ENCODE results near the gene MTHFSD. TPM values are rescaled to one million over a fixed set of nuclear protein-coding genes. Genes with fewer than 3 reads are reported as not detected.

Gene MTHFSD
- total and polyA plus RNA-seq, 7 donors, result 5.5 to 18.8 (median 10.9) TPM

GRCh38 chr16:86528061-86528929 is 26.7 kb downstream of the MTHFSD start:
- no peak overlapping the region for H3K27ac ChIP-seq
- peak; percentile 63 for DNase-seq

DNA sequence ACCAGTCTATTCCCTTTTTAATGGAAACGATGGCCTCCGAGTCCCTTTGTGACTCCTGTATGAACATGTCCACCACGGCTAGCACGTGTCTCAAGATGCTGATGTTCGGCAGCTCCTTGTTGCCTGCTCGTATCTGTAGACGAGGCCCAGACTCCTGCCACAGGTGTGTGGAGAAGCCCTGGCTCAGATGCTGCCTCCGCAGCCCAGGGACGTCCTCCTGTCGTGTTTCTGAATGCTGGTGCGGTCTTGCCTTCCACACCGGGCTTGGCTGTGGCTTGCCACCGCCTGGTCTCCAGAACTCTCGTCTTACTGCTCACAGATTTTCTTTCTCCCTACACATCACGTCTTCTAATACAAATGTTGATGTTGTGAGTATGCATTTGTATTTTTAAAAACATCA is 27.7 kb downstream of the MTHFSD start:
- Histone ChIP-seq H3K9me3 (no peaks in the 10 kb centered on the region), H3K4me1 (peaks cover 0 to 15% (median 14%) of the 10 kb centered on the region in 4 donors), H3K27ac (no peak overlapping the region), H3K36me3 (peaks cover 0 to 7% (median 3%) of the 10 kb centered on the region in 4 donors), H3K4me3 (no peak overlapping the region), H3K27me3 (no peaks in the 10 kb centered on the region)
- WGBS, 2 donors, result 94 to 95% methylated on average over 15 of the region's 15 CpGs
- intact Hi-C loops (cut with DNase I), result no loop called here
- TF ChIP-seq, protein P1, sequence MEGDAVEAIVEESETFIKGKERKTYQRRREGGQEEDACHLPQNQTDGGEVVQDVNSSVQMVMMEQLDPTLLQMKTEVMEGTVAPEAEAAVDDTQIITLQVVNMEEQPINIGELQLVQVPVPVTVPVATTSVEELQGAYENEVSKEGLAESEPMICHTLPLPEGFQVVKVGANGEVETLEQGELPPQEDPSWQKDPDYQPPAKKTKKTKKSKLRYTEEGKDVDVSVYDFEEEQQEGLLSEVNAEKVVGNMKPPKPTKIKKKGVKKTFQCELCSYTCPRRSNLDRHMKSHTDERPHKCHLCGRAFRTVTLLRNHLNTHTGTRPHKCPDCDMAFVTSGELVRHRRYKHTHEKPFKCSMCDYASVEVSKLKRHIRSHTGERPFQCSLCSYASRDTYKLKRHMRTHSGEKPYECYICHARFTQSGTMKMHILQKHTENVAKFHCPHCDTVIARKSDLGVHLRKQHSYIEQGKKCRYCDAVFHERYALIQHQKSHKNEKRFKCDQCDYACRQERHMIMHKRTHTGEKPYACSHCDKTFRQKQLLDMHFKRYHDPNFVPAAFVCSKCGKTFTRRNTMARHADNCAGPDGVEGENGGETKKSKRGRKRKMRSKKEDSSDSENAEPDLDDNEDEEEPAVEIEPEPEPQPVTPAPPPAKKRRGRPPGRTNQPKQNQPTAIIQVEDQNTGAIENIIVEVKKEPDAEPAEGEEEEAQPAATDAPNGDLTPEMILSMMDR (IDR thresholded peaks at IDR 0.05), result no peak
- TF ChIP-seq POLR2A (IDR thresholded peaks at IDR 0.05) (no peak), EP300 (IDR thresholded peaks at IDR 0.05) (no peak), POLR2AphosphoS5 (IDR thresholded peaks at IDR 0.05) (no peak)
- DNase-seq, result peak; percentile 62

More at GRCh38 chr16:86528061-86528929, 26.7 kb downstream of the MTHFSD start:
- H3K9me3 ChIP-seq, result no peaks in the 10 kb centered on the region
- no peak for TF ChIP-seq EP300 (IDR thresholded peaks at IDR 0.05)
- no peak overlapping the region for H3K4me3 ChIP-seq
- 94% methylated on average over 38 of the region's 38 CpGs for WGBS, 2 donors
- H3K36me3 ChIP-seq, result peaks cover 0 to 9% (median 4%) of the 10 kb centered on the region in 4 donors
- H3K27me3 ChIP-seq, result no peaks in the 10 kb centered on the region
- intact Hi-C loops (cut with DNase I), result no loop called here
- H3K4me1 ChIP-seq, result peaks cover 0 to 15% (median 14%) of the 10 kb centered on the region in 4 donors

GRCh38 chr16:86525696-86526095 is 29.3 kb downstream of the MTHFSD start:
- H3K4me3 ChIP-seq, result no peak overlapping the region
- DNase-seq, result peak; percentile 51
- peaks cover 0 to 9% (median 4%) of the 10 kb centered on the region in 4 donors for H3K4me1 ChIP-seq
- 58 to 65% methylated on average over 12 of the region's 12 CpGs for WGBS, 2 donors
- H3K27ac ChIP-seq, result no peak overlapping the region
- peaks cover 0 to 4% (median 3%) of the 10 kb centered on the region in 3 donors for H3K27me3 ChIP-seq
- intact Hi-C loops (cut with DNase I), result no loop called here
- TF ChIP-seq POLR2AphosphoS5 (IDR thresholded peaks at IDR 0.05), result no peak
- no peak for TF ChIP-seq POLR2A (IDR thresholded peaks at IDR 0.05)
- TF ChIP-seq, protein P1 (IDR thresholded peaks at IDR 0.05), result no peak
- no peak for TF ChIP-seq EP300 (IDR thresholded peaks at IDR 0.05)
- H3K36me3 ChIP-seq, result no peaks in the 10 kb centered on the region
- H3K9me3 ChIP-seq, result no peaks in the 10 kb centered on the region

DNA sequence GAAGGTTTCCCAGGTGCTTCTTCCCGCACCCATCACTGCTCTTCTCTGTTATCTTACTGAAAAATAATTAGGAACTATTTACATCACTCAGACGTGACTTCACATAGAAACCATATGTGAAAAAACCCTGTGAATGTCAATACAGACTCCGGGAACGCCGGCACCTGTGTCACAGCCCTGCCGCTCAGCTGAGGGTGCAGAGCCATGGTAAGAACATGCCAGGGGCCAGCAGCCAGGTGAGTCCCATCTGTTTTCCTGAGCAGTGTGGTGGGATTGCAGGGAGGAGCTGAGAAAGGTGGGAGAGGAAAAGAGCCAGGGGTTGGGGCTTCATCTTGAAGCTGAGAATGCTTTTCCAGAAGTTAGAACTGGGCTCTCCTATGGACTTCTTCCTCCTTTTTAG is 31.0 kb downstream of the MTHFSD start:
- TF ChIP-seq POLR2AphosphoS5 (IDR thresholded peaks at IDR 0.05), result peak in 1 of 4 donors; percentile 44
- TF ChIP-seq, protein P1 (IDR thresholded peaks at IDR 0.05), result no peak
- H3K4me1 ChIP-seq, result peaks cover 0 to 20% (median 16%) of the 10 kb centered on the region in 4 donors
- 54 to 69% methylated on average over 6 of the region's 6 CpGs for WGBS, 2 donors
- H3K27ac ChIP-seq, result no peak overlapping the region
- no peak overlapping the region for H3K4me3 ChIP-seq
- peaks cover 0 to 4% (median 3%) of the 10 kb centered on the region in 3 donors for H3K27me3 ChIP-seq
- DNase-seq, result peak; percentile 56
- H3K9me3 ChIP-seq, result no peaks in the 10 kb centered on the region
- no peaks in the 10 kb centered on the region for H3K36me3 ChIP-seq
- intact Hi-C loops (cut with DNase I), result no loop called here

GRCh38 chr16:86523166-86523740 is 31.8 kb downstream of the MTHFSD start:
- DNase-seq, result peak; percentile 56
- no peak overlapping the region for H3K27ac ChIP-seq
- WGBS, 2 donors, result 71 to 72% methylated on average over 5 of the region's 5 CpGs
- no peaks in the 10 kb centered on the region for H3K36me3 ChIP-seq
- no peak overlapping the region for H3K4me3 ChIP-seq
- TF ChIP-seq, protein P1 (IDR thresholded peaks at IDR 0.05), result no peak
- TF ChIP-seq POLR2A (IDR thresholded peaks at IDR 0.05), result no peak
- TF ChIP-seq POLR2AphosphoS5 (IDR thresholded peaks at IDR 0.05), result peak in 1 of 4 donors; percentile 45
- no peak for TF ChIP-seq EP300 (IDR thresholded peaks at IDR 0.05)
- intact Hi-C loops (cut with DNase I), result no loop called here
- H3K4me1 ChIP-seq, result peaks cover 0 to 26% (median 21%) of the 10 kb centered on the region in 4 donors
- peaks cover 0 to 4% (median 3%) of the 10 kb centered on the region in 3 donors for H3K27me3 ChIP-seq
- no peaks in the 10 kb centered on the region for H3K9me3 ChIP-seq
